CD4-positive, alpha-beta T cell (primary cell): ENCODE results near the gene SFTA2. TPM values are rescaled to one million over a fixed set of nuclear protein-coding genes. Genes with fewer than 3 reads are reported as not detected.
"Not testable (repeated sequence)": the region's sequence is repeated elsewhere in the genome, so short reads cannot be mapped to it uniquely, and the experiment has no call there.

Experiments used
- ATAC-seq: fragments of 200-7000 bp; cut with Tn5 transposase; one replicate; pipeline ENCODE4 v1.10.0; 2022; ENCODE audit warnings: mild to moderate bottlenecking; ENCODE audit not compliant: poor library complexity
- CTCF ChIA-PET: fragments of 350-600 bp; sonication (Branson Sonifier 250); formaldehyde crosslinking; loops from one replicate; lab custom pipeline; 2021; ENCODE audit warnings: antibody characterized with exemption, inconsistent platforms; lab: Charles Lee
- POLR2A ChIA-PET: fragments of 350-600 bp; sonication (Branson Sonifier 250); formaldehyde crosslinking; loops from one replicate; lab custom pipeline; 2021; ENCODE audit warnings: antibody characterized with exemption, inconsistent platforms; lab: Charles Lee
- DNase-seq, 14 experiments: peaks; one replicate each; pipeline ENCODE4 v3.0.0-alpha.2; 2013 to 2020; ENCODE audit warnings: mixed read lengths in 2 of 14
- H3K27ac ChIP-seq, 2 donors: one replicate each; pipeline versions ENCODE4 v1.5.1 to v1.7.0; 2013; ENCODE audit warnings: low read length in 2 of 2, low read depth in 1 of 2, mild to moderate bottlenecking in 1 of 2
- H3K27me3 ChIP-seq, 2 experiments: 1 replicate in 1 of 2; 2 replicates in 1 of 2; pipeline versions ENCODE4 v1.6.1 to v1.7.0; 2013; ENCODE audit warnings: low read length in 2 of 2, control low read depth in 1 of 2, mild to moderate bottlenecking in 1 of 2, moderate library complexity in 1 of 2; ENCODE audit not compliant: insufficient read depth in 2 of 2, control insufficient read depth in 1 of 2
- H3K36me3 ChIP-seq: one replicate; pipeline ENCODE4 v1.6.1; 2013; ENCODE audit warnings: low read length, control low read depth; ENCODE audit not compliant: insufficient read depth
- H3K4me1 ChIP-seq: one replicate; pipeline ENCODE4 v1.6.1; 2013; ENCODE audit warnings: low read length, control low read depth; ENCODE audit not compliant: insufficient read depth
- H3K4me3 ChIP-seq: one replicate; pipeline ENCODE4 v1.5.1; 2013; ENCODE audit warnings: mild to moderate bottlenecking, low read length, moderate library complexity
- H3K9me3 ChIP-seq, 2 experiments: 1 replicate in 1 of 2; 2 replicates in 1 of 2; pipeline versions ENCODE4 v1.6.1 to v1.7.0; 2013; ENCODE audit warnings: low read length in 2 of 2, mild to moderate bottlenecking in 2 of 2, control low read depth in 1 of 2, moderate library complexity in 1 of 2; ENCODE audit not compliant: control insufficient read depth in 1 of 2, insufficient read depth in 1 of 2
- H3K27ac Mint-ChIP-seq: one replicate; pipeline ENCODE4 v1.8.0; 2020; ENCODE audit warnings: mixed read lengths
- H3K27me3 Mint-ChIP-seq: one replicate; pipeline ENCODE4 v1.8.0; 2021; ENCODE audit warnings: mixed read lengths
- H3K36me3 Mint-ChIP-seq: one replicate; pipeline ENCODE4 v1.8.0; 2021; ENCODE audit warnings: low read depth, mixed read lengths
- H3K4me1 Mint-ChIP-seq: one replicate; pipeline ENCODE4 v1.8.0; 2021; ENCODE audit warnings: low read depth, mixed read lengths
- H3K4me3 Mint-ChIP-seq: one replicate; pipeline ENCODE4 v1.8.0; 2020; ENCODE audit warnings: mild to moderate bottlenecking, mixed read lengths
- H3K9me3 Mint-ChIP-seq: one replicate; pipeline ENCODE4 v1.8.0; 2020; ENCODE audit warnings: mixed read lengths
- CTCF ChIP-seq: fragments of 200-600 bp; IDR thresholded peaks from one replicate; pipeline ENCODE4 v1.8.0; 2022; ENCODE audit warnings: antibody characterized with exemption, mild to moderate bottlenecking
- intact Hi-C, 2 experiments: fragments of 100-400 bp; cut with DNase I in 1 of 2; cut with micrococcal nuclease in 1 of 2; formaldehyde crosslinking; loops; one replicate each; pipeline versions ENCODE4 v1.15.1 to v1.9.0; 2023 to 2025; cut with DNase I, micrococcal nuclease
- total RNA-seq, 174 experiments: library from RNA in 2 of 174; stranded (reverse) in 2 of 174; gene quantifications; one replicate each; pipeline ENCODE4 v1.2.3 and lab custom pipeline; 2021 to 2026

SFTA2 gene
- total RNA-seq, 2 experiments from 2014 or later, result not detected

GRCh38 chr6:30926644-30927043, 5.3 kb downstream of the SFTA2 start:
- peaks cover 38% of the 10 kb centered on the region for H3K36me3 ChIP-seq
- TF ChIP-seq CTCF, result no peak
- intact Hi-C loops, result no loop called here
- no peak for ATAC-seq
- no peaks in the 10 kb centered on the region for H3K27me3 ChIP-seq
- Mint-ChIP-seq H3K36me3 (peaks cover 35% of the 10 kb centered on the region), H3K27me3 (no peaks in the 10 kb centered on the region), H3K4me3 (no peak overlapping the region), H3K27ac (no peak overlapping the region), H3K4me1 (no peaks in the 10 kb centered on the region), H3K9me3 (peaks cover 3% of the 10 kb centered on the region)
- no peak overlapping the region for H3K27ac ChIP-seq
- ChIA-PET POLR2A (no interaction called here), CTCF (no interaction called here)
- H3K9me3 ChIP-seq, result peaks cover 0 to 6% of the 10 kb centered on the region in 2 experiments
- no peak for DNase-seq
- H3K4me1 ChIP-seq, result no peaks in the 10 kb centered on the region
- no peak overlapping the region for H3K4me3 ChIP-seq

- H3K27ac ChIP-seq, H3K9me3 Mint-ChIP-seq, H3K27me3 ChIP-seq, H3K27ac Mint-ChIP-seq, H3K9me3 ChIP-seq, intact Hi-C loops, H3K4me1 ChIP-seq, H3K4me3 ChIP-seq, CTCF ChIA-PET, H3K4me3 Mint-ChIP-seq, DNase-seq, ATAC-seq, H3K27me3 Mint-ChIP-seq, H3K4me1 Mint-ChIP-seq: not testable (repeated sequence)
- peaks cover 60% of the 10 kb centered on the region for H3K36me3 Mint-ChIP-seq
- peaks cover 59% of the 10 kb centered on the region for H3K36me3 ChIP-seq
- POLR2A ChIA-PET, result interaction anchor here (0.7 kb wide), 1 partner anchor 16 kb away, joined by 3 read pairs; the partner anchor contains the start of gene GTF2H4
Observed at GRCh38 chr6:30924040-30924627, 7.8 kb downstream of the SFTA2 start.

- POLR2A ChIA-PET, result no interaction called here
- TF ChIP-seq CTCF, result no peak
- intact Hi-C loops, result no loop called here
- Mint-ChIP-seq H3K9me3 (no peaks in the 10 kb centered on the region), H3K27me3 (no peaks in the 10 kb centered on the region), H3K4me1 (no peaks in the 10 kb centered on the region), H3K4me3 (no peak overlapping the region), H3K27ac (no peak overlapping the region), H3K36me3 (peaks cover 76% of the 10 kb centered on the region)
- Histone ChIP-seq H3K27me3 (no peaks in the 10 kb centered on the region), H3K4me1 (no peaks in the 10 kb centered on the region), H3K27ac (no peak overlapping the region), H3K36me3 (peaks cover 72% of the 10 kb centered on the region), H3K4me3 (no peak overlapping the region), H3K9me3 (no peaks in the 10 kb centered on the region)
- CTCF ChIA-PET, result no interaction called here
- ATAC-seq, result no peak
- DNase-seq, result no peak
Observed at GRCh38 chr6:30922447-30922852, 9.5 kb downstream of the SFTA2 start.

GRCh38 chr6:30918670-30919069, 13.3 kb downstream of the SFTA2 start:
- Histone ChIP-seq H3K4me3 (no peak overlapping the region), H3K27me3 (no peaks in the 10 kb centered on the region), H3K36me3 (peaks cover 64% of the 10 kb centered on the region), H3K27ac (no peak overlapping the region), H3K4me1 (peaks cover 16% of the 10 kb centered on the region), H3K9me3 (no peaks in the 10 kb centered on the region)
- CTCF ChIA-PET, result interaction anchor here (0.9 kb wide), 1 partner anchor 161 kb away, joined by 3 read pairs; no protein-coding TSS in a partner anchor
- peaks cover 15% of the 10 kb centered on the region for H3K4me1 Mint-ChIP-seq
- H3K27me3 Mint-ChIP-seq, result no peaks in the 10 kb centered on the region
- no peak for TF ChIP-seq CTCF
- POLR2A ChIA-PET, result no interaction called here
- H3K27ac Mint-ChIP-seq, result no peak overlapping the region
- ATAC-seq, result no peak
- no peak for DNase-seq
- intact Hi-C loops, result loop anchor here in 1 of 2 experiments (5.0 to 10.0 kb wide), 2 partner anchors 209 to 594 kb away; partner anchors contain the start of gene TRIM39
- H3K4me3 Mint-ChIP-seq, result no peak overlapping the region
- H3K36me3 Mint-ChIP-seq, result peaks cover 81% of the 10 kb centered on the region
- H3K9me3 Mint-ChIP-seq, result no peaks in the 10 kb centered on the region
